ENCODE data around the gene C2CD4C.
"Not testable (repeated sequence)": the region's sequence is repeated elsewhere in the genome, so short reads cannot be mapped to it uniquely, and the experiment has no call there.

The C2CD4C gene

DNA sequence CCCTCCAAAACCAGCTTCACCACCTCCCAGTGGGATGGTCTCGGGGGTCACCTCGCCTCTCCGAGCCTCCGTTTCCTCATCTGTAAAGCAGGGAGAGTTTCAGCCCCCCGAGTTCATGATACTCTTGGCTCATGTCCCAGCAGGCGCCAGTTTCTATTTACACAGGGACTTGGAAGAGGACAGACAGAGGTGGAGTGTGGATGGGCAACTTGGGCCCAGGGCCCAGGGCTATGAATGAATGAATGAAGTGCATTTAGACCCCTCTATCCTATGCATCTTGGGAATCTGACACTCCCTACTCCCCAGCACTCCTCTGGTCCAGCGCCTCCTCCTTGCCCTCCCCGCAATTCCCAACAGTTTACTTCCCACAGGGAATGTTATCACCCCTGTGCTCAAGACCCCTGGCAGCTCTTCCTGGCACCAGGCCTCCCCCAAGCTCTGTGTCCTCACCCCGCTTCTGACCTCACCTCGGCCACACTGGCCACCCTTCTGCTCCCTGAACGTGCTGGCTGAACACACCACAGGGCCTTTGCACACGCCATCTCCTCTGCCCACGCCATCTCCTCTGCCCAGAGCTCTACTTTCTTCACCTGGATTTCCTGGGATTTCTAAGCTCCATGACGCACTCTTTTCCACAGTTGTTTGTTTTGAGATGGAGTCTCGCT is 4.9 kb upstream of the C2CD4C start:
- no peak for FAIRE-seq

DNA sequence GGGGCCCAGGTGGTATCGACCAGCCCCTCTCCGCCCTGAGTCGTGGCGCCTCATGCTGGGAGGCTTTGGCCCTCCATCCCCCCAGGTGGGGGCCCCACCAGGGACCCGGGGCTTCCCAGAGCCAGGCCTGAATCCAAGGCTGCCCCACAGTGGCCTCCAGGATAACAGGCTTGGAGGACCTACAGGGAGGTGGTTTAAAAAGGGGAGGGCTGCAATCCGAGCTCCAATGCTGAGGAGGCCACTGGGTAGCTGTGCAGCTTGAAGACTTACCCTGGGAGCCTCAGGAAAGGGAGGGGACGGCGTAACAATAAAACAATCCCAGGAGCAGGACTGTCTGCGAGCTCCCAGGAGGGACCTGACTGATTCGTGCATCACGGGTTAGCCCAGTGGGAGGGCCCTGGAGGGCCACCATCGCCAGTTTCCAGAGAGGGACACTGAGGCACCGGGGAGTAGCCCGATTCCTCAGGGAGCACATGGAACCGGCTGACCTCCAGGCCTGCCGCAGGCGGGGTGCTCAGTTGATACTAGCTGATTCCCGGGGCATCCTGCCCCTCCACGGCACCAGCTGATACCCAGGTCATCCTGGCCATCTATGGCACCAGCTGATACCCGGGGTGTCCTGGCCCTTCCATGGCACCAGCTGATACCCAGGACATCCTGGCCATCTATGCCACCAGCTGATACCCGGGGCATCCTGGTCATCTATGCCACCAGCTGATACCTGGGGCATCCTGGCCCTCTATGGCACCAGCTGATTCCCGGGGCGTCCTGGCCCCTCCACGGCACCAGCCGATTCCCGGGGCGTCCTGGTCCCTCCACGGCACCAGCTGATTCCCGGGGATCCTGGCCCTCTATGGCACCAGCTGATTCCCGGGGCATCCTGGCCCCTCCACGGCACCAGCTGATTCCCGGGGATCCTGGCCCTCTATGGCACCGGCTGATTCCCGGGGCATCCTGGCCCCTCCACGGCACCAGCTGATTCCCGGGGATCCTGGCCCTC is 3.7 kb upstream of the C2CD4C start:
- no peak for FAIRE-seq

DNA sequence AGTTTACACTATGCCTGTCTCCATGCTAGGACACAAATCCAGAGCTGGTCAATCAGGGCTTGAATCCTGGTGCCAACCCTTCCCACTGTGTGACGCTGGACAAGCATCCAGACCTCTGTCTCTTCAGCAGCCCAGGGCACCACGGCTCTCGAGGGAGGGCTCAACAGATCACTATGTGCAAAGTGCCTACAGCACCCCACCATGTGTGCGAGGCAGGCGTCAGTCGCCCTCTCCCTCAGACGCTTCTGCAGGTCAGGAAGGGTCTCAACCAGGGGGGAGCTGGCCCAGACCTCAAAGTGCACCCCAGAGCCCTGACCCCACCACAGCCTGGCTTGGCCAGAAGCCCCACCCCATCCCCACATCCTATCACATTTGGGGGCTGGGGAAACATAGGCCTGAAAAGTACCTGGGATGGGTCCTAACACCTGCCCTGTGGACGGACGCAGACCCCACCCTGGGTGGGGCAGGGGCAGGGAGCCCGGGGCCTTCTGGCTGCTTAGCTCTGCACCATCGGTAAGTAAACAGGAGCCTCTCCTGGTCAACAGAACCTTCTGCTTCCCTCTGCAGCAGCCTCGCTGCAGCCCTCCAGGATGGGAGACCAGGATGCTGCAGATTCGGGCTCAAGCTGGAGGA is 2.9 kb upstream of the C2CD4C start:
- no peak for FAIRE-seq

DNA sequence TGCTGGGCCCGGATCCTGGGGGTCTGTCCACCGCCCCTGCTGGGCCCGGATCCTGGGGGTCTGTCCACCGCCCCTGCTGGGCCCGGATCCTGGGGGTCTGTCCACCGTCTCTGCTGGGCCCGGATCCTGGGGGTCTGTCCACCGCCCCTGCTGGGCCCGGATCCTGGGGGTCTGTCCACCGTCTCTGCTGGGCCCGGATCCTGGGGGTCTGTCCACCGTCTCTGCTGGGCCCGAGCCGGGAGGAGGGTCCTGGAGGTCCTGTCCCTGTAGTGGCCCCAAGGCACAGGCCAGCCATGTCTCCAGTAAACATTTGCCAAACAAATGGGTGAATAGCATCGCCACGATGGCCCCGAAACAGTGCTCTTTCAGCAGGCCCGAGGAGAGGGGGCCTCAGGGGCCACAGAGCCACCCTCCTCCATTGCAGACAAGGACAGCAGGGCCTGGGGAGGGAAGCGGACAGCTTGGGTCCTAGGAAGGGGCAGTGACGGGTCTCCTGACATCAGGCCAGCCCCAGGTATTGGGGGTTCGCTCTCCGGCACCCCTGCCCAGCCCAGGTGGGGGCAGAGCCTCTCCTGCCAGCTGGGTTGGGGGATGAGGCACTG is 2.3 kb upstream of the C2CD4C start:
- FAIRE-seq: not testable (repeated sequence)

DNA sequence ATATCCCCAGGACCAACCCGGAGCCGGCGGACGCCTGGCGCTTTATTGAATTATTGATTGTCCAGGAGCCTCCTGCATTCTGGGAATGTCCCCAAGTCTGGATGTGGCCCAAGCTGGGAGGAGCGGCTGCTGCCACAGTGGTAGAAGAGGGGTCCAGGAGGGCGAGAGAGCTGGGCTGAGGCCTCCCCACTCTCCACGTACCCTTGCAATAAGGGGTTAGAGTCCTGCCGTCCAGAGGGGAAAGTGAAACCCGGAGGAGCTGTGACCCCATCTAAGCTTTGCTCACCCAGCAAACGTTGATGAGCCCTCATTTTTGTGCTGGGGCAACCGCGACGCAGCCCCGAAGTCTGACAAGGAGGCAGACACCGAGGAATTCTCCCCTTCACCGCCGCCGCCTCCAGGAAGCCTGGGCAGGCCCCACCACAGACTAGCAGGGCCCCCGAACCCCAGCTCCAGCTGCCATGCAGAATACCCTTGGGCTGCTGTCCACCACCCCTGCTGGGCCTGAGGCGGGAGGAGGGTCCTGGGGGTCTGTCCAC is 1.4 kb upstream of the C2CD4C start:
- FAIRE-seq: no peak

DNA sequence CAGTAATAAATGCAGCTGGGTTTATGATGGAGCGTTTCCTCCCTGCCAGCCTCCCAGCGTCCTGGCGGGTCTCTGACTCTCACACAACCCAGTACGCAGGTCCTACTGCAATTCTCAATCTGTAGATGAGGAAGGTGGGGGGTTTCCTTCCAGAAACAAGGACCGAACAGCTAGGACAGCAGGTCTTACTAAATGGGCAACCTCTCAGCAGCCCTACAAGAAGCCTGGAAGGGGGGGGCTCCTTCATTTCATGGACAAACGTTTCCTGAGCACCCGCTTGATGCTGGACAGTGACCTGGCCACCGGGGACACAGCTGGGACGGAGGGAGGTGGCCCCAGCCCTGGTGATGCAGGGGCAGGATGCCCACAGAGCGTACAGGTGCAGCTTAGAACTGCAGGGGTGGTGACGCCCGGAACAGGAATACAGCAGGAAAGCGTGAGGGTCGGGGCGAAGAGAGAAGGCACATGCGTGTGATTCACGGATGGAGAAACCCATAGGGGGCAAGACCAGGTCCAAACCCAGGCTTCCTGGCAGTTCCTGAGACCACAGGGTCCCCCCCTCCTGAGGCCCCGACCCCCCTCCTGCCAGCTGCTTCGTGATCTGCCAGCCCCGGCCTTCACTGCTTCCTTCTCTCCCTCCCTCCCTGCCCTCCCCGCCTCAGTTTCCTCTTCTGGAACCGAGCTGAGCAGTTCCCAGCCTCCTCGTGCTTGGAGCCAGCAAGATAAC is 732 bp upstream of the C2CD4C start:
- no peak for FAIRE-seq

DNA sequence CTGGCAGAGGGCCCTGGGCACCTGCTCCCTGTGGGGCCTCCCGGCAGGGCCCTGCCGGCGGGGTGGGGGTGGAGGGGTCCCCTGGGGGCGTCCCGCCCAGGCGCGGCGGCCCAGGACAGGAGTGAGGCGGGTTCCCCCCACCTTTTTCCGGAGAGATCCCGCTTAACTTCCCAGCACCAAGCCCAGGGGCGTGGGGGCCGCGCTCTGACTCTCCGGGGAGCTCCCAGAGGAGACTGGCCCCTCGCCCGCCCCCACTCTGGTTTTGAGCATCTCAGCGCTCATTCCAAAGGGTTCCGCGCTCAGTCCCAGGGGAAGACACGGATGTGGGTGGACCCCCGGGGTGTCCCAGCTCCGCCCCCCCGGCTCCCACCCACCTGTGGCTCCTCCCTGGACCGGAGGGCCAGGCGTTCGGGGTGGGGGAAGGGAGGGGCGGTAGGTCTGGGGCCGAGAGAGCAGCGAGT is 476 bp downstream of the C2CD4C start:
- FAIRE-seq: no peak

DNA sequence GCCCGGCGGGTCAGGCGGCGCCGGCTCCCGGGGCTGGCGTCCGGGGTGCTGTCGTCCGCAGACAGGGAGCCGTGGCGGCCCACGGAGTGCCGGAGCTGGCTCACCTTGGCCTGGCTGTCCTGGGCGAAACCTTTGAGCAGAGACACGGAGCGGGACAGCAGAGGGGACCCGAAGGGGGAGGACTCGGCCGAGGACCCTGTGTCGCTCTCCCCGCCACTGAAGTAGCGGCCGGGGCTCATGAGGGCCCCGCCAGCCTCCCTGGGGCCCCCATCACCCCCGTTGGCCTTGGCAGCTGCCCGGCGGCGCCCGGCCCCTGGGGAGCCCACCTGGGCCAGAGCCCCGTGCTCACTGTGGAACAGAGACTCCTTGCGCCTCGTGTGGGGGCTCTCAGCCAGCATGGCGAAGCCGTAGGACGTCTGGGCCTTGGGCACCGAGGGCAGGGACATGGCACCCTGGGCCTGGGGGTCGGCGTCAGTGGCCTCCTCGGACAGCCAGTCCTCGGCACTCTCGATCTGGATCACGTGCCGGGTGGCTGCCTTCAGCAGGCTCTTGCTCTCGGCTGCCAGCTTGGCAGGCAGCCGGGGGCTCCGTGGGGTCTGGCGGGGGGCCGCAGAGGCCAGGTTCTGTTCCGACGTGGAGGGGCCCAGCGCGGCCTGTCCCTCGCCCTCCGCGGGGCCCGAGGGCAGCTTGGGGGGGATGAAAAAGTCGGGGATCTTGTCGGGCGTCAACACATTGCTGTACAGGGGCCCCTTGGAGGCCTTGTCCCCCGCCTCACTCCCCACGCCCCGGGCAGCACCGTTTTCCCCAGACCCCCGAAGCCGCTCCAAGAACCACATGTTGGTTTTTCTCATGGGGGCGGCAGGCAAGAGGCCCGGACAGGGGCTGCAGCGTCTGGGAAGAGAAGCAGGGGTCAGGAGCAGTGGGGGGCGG is 1.2 kb downstream of the C2CD4C start:
- no peak for FAIRE-seq

DNA sequence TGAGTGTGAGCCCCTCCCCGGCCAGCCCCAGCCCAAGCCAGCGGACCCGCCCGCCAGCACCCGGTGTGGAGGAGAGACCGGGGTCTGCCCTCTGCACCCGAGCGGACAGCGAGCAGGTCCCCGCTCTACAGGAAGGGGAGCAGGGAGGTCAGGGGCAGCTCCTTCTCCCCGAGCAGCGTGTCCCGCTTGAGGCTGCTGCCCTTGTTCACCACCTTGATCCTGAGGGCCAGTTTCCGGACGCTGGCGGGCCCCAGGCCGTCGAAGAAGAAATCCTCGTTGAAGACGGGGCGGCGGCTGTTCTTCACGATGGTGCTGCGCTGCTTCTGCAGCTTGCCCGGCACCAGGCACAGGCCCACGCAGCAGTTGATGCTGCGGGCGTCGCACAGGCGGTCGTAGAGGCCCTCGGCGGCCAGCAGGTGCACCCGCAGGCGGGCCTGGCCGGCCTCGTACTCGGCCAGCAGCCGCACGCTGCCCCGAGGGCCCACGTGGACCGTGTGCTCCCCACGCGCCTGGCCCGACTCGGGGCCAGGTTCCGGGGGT is 1.9 kb downstream of the C2CD4C start:
- no peak for FAIRE-seq

DNA sequence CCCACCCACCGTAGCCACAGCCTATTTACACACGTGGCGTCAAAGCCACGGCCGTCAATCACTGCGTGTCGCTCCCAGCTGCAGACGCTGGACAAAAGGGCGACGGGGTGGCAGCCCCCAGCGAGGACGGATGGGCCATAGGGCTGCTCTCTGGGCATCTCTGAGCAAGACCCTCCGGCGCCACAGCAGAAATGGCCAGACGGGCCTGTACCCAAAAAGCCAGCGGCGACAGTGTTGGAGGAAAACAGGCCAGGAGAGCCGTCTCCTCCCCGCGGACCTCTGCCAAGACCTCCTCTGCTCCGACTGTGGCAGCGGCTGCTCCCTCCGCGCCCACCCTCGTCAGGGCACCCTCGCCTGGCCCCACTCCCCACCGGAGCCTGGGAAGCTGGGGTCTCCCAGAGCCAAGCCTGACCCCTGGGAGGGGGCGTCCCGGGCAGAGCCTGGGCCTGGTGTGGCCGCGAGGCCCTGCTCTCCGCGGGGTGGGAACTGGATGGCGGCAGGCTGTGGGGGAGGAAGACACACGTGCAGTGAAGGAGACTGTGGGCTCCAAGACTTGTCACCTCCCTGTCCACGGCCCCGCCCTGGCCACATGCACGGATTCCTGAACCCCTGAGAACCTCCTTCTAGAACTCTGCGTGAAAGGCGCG is 2.7 kb downstream of the C2CD4C start:
- FAIRE-seq: no peak

DNA sequence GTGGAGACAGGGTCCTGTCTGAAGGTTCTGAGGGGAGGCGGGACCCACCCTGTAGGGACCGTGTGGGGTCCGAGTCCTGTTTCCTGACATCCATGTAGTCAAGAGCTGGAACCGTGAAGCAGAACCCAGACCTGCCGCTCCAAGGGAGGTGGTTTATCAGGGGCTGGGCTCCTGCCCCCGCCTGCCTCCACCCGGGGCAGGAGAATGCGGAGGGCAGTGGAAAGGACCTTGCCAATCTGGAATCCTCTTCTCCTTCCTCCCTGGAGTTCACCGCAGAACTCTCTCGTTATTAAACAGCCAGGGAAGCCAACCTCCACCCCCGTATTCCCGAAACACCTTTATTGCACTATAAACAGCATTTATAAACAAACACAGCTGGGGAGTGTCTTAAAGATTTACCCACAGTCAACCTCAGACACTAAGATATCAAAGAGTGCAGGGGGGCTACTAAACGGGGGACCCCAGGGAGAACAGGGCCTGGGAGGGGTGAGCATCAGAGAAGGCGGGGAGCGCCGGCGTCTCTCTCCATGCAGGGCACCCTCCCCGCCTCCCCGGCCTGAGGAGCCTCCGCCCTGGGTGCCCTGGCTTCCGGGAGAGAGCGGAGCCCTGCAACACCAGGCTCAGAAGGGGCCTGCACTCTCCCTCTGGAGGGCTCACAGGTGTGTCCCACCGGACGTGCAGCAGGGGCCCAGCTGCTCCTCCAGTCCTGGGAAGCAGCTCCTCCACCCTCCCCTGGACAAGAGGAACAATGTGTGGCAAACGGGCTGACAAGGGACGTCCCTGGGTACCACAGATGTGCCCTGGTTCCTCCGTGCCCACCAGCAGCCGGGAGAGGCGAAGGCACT is 3.6 kb downstream of the C2CD4C start:
- FAIRE-seq: no peak

DNA sequence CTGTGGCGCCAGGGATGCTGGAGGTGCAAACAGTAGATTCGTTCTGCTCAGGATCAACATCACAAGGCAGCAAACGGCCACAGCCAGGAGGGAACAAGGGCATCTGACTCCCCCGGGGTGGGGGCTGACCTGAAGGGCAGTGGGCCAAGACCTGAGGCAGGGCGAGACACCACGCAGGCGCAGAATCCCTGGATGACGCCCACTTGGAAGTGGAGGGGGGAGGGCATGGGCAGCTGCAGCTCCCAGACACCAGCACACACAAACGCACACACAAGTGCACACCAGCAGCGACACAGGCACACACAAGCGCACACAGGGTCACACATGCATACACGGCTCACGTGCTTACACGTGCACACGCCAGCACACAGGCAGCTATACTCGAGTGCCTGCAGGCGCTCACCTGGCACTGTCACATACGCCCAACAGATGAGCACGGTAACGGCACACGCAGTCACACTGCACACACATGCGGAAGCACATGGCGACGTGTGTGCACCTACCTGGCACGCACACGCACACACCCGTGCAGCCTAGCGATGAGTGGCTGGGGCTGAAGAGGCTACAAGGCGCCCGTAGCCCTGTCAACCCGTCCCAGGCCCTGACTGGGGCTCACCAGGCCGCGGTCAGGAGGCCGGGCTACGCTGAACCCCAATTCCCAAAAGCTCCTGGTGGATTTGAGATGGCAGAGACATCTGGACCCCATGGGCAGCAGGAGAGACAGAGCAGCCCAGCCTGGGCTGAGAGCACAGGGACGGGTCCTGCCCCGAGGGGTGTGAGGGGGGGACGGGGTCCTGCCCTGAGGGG is 5.5 kb downstream of the C2CD4C start:
- no peak for FAIRE-seq

DNA sequence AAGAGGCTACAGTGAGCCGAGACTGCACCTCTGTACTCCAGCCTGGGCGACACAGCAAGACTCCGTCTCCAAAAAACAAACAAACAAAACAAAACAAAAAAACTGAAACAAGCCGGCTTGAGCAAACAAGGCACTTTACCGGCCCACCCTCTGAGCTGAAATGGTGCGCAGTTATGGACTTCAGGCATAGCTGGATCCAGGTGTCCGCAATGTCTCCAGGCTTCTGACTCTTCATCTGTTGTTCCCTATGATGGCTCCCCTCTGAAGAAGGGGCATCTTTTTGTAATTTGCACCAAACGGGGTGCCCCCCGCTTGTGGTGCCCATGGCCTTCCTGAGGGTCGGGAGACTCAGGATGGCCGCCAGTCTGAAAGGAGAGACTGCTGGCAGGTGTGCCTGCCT is 6.2 kb downstream of the C2CD4C start:
- no peak for FAIRE-seq

DNA sequence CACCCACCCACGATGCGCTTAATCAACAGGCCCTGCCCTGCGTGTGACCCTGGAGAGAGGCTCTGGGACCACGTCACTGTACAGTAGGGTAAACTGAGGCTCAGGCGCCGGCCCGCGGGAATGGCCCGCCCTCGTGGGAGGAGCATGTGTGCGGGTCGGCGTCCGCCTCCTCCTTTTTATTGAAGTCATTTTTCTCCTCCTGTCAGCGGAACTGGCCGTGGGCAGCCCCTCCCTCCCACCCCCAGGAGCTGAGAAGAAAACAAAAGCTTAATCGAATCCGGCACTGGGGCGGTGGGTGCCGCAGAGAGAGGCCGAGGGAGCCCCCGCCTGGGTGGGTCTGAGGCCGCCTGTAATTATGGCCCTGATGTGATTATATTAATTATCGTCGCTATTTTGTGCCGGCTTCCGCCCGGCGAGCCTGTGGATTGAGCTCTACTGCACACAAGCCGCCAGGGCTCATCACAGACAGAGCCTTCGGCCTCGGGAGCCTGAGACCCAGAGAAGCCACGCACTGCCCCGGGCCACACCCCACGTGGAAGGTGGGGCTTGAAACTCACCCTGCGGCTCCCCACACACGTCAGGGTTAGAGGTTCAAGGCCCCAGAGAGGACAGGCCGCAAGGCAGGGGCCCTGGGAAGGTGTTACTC is 7.0 kb downstream of the C2CD4C start:
- FAIRE-seq: no peak

DNA sequence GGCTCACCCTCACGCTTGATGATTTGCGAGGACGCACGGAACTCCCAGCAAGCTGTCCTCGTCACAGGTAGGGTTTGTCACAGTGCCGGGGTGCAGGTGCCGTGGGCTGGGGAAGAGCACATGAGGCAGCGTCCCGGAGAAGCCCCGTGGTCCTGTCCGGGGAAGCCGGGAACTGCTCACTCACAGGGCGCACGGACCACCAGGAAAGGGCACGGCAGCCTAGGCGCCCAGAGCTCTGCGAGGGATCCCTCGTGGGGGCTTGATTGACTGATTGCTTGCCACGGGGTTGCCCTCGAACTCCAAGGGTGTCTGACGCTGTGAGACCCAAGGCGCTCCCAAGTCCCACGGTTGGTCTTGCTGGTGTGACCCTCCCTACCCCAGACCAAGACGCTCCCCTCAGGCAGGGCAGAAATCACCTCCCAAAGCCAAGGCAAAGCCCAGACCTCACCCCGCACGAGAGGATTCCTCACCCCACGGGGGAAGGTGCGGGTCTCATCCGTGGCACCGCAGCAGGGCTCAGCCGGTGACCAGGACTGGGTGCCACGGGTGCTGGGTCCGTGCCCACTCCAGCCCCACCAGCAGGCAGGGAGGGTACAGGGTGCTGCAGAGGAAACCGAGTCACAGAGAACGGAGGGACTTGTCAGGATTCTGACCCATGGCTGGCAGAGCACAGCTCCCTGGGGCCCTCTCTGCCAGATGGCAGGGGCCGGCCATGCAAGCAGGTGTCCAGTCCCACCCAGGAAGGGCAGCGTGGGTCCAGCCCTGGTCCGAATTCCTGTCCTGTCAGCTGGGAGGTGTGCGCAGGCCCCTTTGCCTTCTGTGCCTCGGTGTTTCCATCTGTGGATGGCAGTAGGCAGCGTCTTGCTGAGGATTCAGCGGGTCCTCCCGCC is 7.7 kb downstream of the C2CD4C start:
- no peak for FAIRE-seq

DNA sequence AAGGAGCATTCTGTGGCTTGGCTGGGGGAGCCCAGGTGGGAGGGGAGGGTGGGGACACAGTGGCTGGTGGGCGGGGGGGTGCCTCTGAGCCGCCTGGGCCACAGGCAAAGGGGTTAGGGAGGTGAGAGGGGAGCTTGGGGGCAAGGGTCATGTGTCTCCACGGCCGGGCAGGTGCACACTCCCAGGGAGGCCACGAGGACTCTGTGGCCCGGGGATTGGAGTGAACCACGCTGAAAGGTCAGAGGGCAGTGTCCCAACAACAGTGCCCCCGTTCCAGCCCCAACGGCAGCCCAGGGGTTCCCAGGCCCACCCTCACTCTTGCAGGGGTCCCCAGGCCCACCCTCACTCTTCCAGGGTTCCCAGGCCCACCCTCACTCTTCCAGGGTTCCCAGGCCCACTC is 9.6 kb downstream of the C2CD4C start:
- FAIRE-seq: no peak

DNA sequence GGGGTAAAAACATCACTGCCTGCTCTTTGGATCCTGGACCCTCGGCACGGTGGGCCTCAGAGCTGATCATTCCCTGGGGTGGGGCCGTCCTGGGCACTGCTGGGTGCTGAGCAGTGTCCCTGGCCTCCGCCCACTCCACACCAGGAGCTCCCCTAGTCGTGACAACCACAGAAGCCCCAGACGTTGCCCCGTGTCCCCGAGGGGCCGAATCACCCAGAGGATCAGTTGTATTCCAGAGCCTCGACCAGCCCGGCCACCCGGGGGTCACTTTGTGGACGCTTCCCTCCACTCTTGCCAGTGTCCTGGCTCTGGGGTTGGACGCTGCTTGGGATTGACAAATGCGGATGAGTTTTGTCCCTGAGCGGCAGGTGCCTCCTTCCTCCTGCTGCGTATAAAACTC is 10.2 kb downstream of the C2CD4C start:
- no peak for FAIRE-seq
